Measurements from ENCODE around the gene CFAP65.

Gene CFAP65

GRCh38 chr2:219060821-219061791 lies 19.8 kb upstream of the CFAP65 start, which contains the start of gene IHH:
Gene IHH, minus strand, starts transcription at chr2:219060921. Its CDS starts 454 bp downstream, at chr2:219060467.
- no peak for DNase-seq (ENCODE audit: low read depth in 2 of 3, low spot score in 1 of 3)

GRCh38 chr2:219059725-219060682 lies 18.7 kb upstream of the CFAP65 start:
- no peak for DNase-seq (ENCODE audit: low read depth in 2 of 3, low spot score in 1 of 3)

GRCh38 chr2:219059375-219059724 lies 18.0 kb upstream of the CFAP65 start:
- DNase-seq (ENCODE audit: low read depth in 2 of 3, low spot score in 1 of 3), result no peak

GRCh38 chr2:219058541-219059374 lies 17.4 kb upstream of the CFAP65 start:
- DNase-seq (ENCODE audit: low read depth in 2 of 3, low spot score in 1 of 3), result no peak

- peak; percentile 70 to 80 (median 73) for DNase-seq (ENCODE audit: low read depth in 2 of 3, low spot score in 1 of 3)
Observed at GRCh38 chr2:219057709-219058540, 16.6 kb upstream of the CFAP65 start.

- DNase-seq (ENCODE audit: low read depth in 2 of 3, low spot score in 1 of 3), result no peak
Observed at GRCh38 chr2:219056896-219057708, 15.8 kb upstream of the CFAP65 start.

- no peak for DNase-seq (ENCODE audit: low read depth in 2 of 3, low spot score in 1 of 3)
Observed at GRCh38 chr2:219056176-219056895, 15.0 kb upstream of the CFAP65 start.

- no peak for DNase-seq (ENCODE audit: low read depth in 2 of 3, low spot score in 1 of 3)
Observed at GRCh38 chr2:219054956-219055903, 13.9 kb upstream of the CFAP65 start.

GRCh38 chr2:219049282-219049681 lies 8.0 kb upstream of the CFAP65 start:
- DNase-seq (ENCODE audit: low read depth in 2 of 3, low spot score in 1 of 3), result no peak

GRCh38 chr2:219045937-219046550 lies 4.7 kb upstream of the CFAP65 start:
- DNase-seq (ENCODE audit: low read depth in 2 of 3, low spot score in 1 of 3), result no peak

GRCh38 chr2:219042750-219043149 lies 1.4 kb upstream of the CFAP65 start:
- DNase-seq (ENCODE audit: low read depth in 2 of 3, low spot score in 1 of 3), result no peak

GRCh38 chr2:219042157-219042556 lies 841 bp upstream of the CFAP65 start:
- DNase-seq (ENCODE audit: low read depth in 2 of 3, low spot score in 1 of 3), result no peak

- no peak for DNase-seq (ENCODE audit: low read depth in 2 of 3, low spot score in 1 of 3)
Observed at GRCh38 chr2:219038600-219038999, 2.7 kb downstream of the CFAP65 start.

- no peak for DNase-seq (ENCODE audit: low read depth in 2 of 3, low spot score in 1 of 3)
Observed at GRCh38 chr2:219037783-219038499, 3.4 kb downstream of the CFAP65 start.

GRCh38 chr2:219035942-219036341 lies 5.4 kb downstream of the CFAP65 start:
- DNase-seq (ENCODE audit: low read depth in 2 of 3, low spot score in 1 of 3), result no peak

GRCh38 chr2:219034823-219035222 lies 6.5 kb downstream of the CFAP65 start:
- no peak for DNase-seq (ENCODE audit: low read depth in 2 of 3, low spot score in 1 of 3)

All from stimulated activated CD4-positive, alpha-beta T cell treated with anti-CD3 and anti-CD28 coated beads, Interleukin-12 subunit alpha, Interleukin-12 subunit beta, amount 100 ng/mL, for 48 hours (primary cell).